ENCODE results near the gene AAMP. TPM values are rescaled to one million over a fixed set of nuclear protein-coding genes. Genes with fewer than 3 reads are reported as not detected.
"Not testable (repeated sequence)": the region's sequence is repeated elsewhere in the genome, so short reads cannot be mapped to it uniquely, and the experiment has no call there.

Gene AAMP
- total and polyA plus RNA-seq, 2 experiments from 2014 or later, result 273 to 315 TPM

DNA sequence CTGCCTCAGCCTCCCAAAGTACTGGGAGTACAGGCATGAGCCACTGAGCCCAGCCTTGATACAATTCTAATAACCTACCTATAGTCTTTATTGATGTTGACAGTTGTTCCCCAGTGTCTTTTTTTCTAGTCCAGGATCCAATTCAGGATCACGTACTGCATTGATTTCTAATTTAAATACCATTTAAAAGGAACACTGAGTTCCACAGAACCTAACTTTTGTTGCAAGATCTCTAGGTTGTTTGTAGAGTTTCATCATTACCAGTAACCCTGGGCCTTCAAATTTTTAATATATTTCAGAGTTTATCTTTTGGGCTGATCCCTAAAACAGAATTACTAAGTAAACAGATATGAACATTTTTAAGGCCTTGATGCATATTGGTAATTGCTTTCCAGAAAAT, 43.4 kb upstream of the AAMP start:
- DNase-seq (ENCODE audit: low read depth in 1 of 2, low spot score in 1 of 2), result no peak
- no peaks in the 10 kb centered on the region for H3K9me3 ChIP-seq (ENCODE audit: low read depth)
- TF ChIP-seq, protein P1, sequence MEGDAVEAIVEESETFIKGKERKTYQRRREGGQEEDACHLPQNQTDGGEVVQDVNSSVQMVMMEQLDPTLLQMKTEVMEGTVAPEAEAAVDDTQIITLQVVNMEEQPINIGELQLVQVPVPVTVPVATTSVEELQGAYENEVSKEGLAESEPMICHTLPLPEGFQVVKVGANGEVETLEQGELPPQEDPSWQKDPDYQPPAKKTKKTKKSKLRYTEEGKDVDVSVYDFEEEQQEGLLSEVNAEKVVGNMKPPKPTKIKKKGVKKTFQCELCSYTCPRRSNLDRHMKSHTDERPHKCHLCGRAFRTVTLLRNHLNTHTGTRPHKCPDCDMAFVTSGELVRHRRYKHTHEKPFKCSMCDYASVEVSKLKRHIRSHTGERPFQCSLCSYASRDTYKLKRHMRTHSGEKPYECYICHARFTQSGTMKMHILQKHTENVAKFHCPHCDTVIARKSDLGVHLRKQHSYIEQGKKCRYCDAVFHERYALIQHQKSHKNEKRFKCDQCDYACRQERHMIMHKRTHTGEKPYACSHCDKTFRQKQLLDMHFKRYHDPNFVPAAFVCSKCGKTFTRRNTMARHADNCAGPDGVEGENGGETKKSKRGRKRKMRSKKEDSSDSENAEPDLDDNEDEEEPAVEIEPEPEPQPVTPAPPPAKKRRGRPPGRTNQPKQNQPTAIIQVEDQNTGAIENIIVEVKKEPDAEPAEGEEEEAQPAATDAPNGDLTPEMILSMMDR (IDR thresholded peaks at IDR 0.05; ENCODE audit: low read depth, low read length), result no peak

DNA sequence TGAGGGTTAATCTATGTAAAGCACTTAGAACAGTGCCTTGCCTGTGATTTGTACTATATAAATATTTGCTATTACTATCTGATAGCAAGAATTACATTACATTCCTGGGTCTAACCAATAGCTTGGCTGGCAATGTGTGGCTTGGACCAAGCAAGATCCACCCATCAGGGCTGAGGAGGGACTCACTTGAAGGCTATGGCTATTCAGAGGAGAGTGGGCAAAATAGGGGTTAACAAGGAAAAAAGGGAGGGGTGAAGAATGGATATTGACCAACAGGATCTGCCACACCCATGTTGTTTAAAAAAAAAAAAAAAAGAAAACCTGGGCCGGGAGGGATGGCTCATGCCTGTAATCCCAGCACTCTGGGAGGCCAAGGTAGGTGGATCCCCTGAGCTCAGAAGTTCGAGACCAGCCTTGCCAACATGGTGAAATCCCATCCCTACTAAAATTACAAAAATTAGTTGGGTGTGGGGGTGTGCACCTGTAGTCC, 42.4 kb upstream of the AAMP start:
- Histone ChIP-seq H3K27me3 (no peaks in the 10 kb centered on the region), H3K9me3 (ENCODE audit: low read depth) (no peaks in the 10 kb centered on the region), H3K36me3 (no peaks in the 10 kb centered on the region), H3K27ac (peak overlapping the region; percentile 99), H3K4me1 (ENCODE audit: low read depth) (peaks cover 38% of the 10 kb centered on the region), H3K4me3 (no peak overlapping the region)
- TF ChIP-seq, protein P1 (IDR thresholded peaks at IDR 0.05; ENCODE audit: low read depth, low read length), result no peak
- no peak for DNase-seq (ENCODE audit: low read depth in 1 of 2, low spot score in 1 of 2)

More for the DNA sequence above, 43.4 kb upstream of the AAMP start:
- Histone ChIP-seq H3K27ac (peak overlapping the region; percentile 99), H3K4me1 (ENCODE audit: low read depth) (peaks cover 30% of the 10 kb centered on the region), H3K4me3 (no peak overlapping the region), H3K27me3 (no peaks in the 10 kb centered on the region), H3K36me3 (no peaks in the 10 kb centered on the region)

DNA sequence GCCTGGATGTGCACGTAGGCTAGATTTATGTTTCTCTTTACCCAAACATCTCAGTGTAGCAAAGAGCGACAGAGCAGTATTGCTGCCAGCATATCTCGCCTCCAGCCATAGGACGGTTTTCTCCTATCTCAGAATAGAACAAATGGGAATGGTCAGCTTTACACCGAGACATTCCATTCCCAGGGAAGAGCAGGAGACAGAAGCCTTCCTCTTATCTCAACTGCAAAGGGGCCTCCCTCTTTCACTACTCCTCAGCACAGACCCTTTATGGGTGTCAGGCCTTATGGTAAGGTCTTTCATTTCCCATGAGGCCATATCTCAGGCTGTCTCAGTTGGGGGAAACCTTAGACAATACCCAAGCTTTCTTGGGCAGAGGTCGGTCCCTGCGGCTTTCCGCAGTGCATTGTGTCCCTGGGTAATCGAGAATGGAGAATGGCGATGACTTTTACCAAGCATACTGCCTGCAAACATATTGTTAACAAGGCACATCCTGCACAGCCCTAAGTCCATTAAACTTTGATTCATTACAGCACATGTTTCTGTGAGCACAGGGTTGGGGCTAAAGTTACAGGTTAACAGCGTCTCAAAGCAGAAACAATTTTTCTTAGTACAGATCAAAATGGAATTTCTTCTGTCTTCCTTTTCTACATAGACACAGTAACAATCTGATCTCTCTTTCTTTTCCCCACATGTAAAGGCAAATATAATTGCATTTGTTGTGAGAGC, 41.8 kb upstream of the AAMP start:
- not testable (repeated sequence) for H3K4me3 ChIP-seq; H3K36me3 ChIP-seq; H3K9me3 ChIP-seq (ENCODE audit: low read depth); H3K27me3 ChIP-seq
- peak overlapping the region; percentile 99 for H3K27ac ChIP-seq
- peak in 1 of 2 donors; percentile 50 for DNase-seq (ENCODE audit: low read depth in 1 of 2, low spot score in 1 of 2)
- H3K4me1 ChIP-seq (ENCODE audit: low read depth), result peaks cover 36% of the 10 kb centered on the region

DNA sequence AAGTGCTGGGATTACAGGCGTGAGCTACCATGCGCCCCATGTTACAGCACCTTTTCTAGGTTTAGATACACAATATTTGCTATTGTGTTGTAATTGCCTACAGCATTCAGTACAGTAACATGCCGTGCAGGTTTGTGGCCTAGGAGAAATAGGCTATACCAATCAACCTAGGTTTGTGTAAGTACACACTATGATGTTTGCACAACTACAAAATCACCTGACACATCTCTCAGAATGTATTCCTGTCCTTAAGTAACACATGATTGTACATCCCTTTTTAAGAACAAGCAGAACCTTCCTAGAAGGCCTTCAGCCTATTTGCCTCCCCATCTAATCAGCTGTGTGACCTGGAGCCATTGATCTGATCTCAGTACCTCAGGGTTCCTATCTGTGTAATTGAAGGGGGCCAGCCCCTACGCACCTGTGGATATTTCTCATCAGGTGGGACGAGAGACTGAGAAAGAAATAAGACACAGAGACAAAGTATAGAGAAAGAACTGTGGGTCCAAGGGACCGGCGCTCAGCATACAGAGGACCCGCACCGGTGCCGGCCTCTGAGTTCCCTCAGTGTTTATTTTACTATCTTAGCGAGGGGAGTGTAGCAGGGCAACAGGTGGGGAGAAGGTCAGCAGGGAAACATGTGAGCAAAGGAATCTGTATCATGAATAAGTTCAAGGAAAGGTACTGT, 41.1 kb upstream of the AAMP start:
- no peak for DNase-seq (ENCODE audit: low read depth in 1 of 2, low spot score in 1 of 2)
- TF ChIP-seq, protein P1 (IDR thresholded peaks at IDR 0.05; ENCODE audit: low read depth, low read length), result no peak
- H3K9me3 ChIP-seq (ENCODE audit: low read depth), result no peaks in the 10 kb centered on the region

DNA sequence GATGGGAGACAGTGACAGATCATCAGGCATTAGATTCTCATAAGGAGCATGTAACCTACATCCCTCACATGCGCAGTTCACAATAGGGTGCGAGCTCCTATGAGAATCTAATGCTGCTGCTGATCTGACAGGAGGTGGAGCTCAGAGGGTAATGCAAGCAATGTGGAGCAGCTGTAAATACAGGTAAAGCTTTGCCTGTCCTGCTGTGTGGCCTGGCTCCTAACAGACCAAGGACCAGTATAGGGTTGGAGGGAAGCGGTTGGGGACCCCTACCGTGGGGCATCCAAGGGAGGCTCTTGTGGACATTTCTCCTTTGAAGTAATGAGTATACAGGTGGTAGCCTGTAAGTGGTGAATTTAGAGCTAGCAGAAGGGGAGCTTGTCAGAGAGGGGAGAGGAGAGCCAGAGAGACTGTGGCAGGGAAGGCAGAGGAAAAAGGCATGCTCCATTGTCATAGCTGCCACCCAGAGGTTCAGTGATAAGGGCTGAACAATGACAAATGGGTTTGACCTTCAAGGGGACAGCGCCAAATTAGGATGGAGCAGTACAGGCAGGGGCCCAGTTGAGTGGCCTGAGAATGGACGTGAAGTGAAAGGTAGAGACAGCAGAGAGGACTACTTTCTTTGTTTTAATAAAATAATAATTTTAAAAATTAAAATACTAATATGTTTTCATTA, 37.6 kb upstream of the AAMP start:
- Histone ChIP-seq H3K4me1 (ENCODE audit: low read depth) (peaks cover 43% of the 10 kb centered on the region), H3K9me3 (ENCODE audit: low read depth) (no peaks in the 10 kb centered on the region), H3K27ac (peak overlapping the region; percentile 99), H3K36me3 (no peaks in the 10 kb centered on the region), H3K27me3 (no peaks in the 10 kb centered on the region), H3K4me3 (no peak overlapping the region)
- TF ChIP-seq, protein P1 (IDR thresholded peaks at IDR 0.05; ENCODE audit: low read depth, low read length), result no peak
- peak in 1 of 2 donors; percentile 85 for DNase-seq (ENCODE audit: low read depth in 1 of 2, low spot score in 1 of 2)

More for the DNA sequence above, 41.1 kb upstream of the AAMP start:
- Histone ChIP-seq H3K4me1 (ENCODE audit: low read depth) (peaks cover 36% of the 10 kb centered on the region), H3K4me3 (no peak overlapping the region), H3K27me3 (no peaks in the 10 kb centered on the region), H3K27ac (peak overlapping the region; percentile 99), H3K36me3 (no peaks in the 10 kb centered on the region)

Data from cardiac muscle cell (in vitro differentiated cells and primary cell).